Lung (tissue), 12 donors: Measurements from ENCODE around the gene CEP95. TPM values are rescaled to one million over a fixed set of nuclear protein-coding genes. Genes with fewer than 3 reads are reported as not detected.
A peak's percentile ranks its signal among the peaks of the same experiment; 100 is the strongest.

Experiments
- ATAC-seq: fragments of 200-7000 bp; cut with Tn5 transposase; one replicate; pipeline ENCODE4 v1.9.1; 2020; ENCODE audit warnings: moderate number of reproducible peaks; ENCODE audit not compliant: insufficient read depth, low FRiP score
- DNase-seq, 3 donors: peaks; one replicate each; pipeline ENCODE4 v3.0.0-alpha.2; 2013 to 2017
- H3K27ac ChIP-seq, 2 donors: one replicate each; pipeline ENCODE4 v1.5.1; 2013; ENCODE audit warnings: mild to moderate bottlenecking in 2 of 2, moderate library complexity in 2 of 2, control low read depth in 1 of 2, inconsistent platforms in 1 of 2, low read depth in 1 of 2, low read length in 1 of 2
- H3K27me3 ChIP-seq, 3 donors: one replicate each; pipeline ENCODE4 v1.5.1; 2013; ENCODE audit warnings: low read length in 2 of 3; ENCODE audit not compliant: control insufficient read depth in 3 of 3, insufficient read depth in 3 of 3
- H3K36me3 ChIP-seq, 4 donors: one replicate each; pipeline ENCODE4 v1.5.1; 2013; ENCODE audit warnings: low read length in 4 of 4, mild to moderate bottlenecking in 1 of 4, moderate library complexity in 1 of 4; ENCODE audit not compliant: control insufficient read depth in 4 of 4, insufficient read depth in 4 of 4
- H3K4me1 ChIP-seq, 5 donors: one replicate each; pipeline ENCODE4 v1.5.1; 2013; ENCODE audit warnings: low read length in 5 of 5, mild to moderate bottlenecking in 2 of 5, moderate library complexity in 1 of 5; ENCODE audit not compliant: control insufficient read depth in 5 of 5, insufficient read depth in 5 of 5
- H3K4me3 ChIP-seq: one replicate; pipeline ENCODE4 v1.5.1; 2013; ENCODE audit warnings: mild to moderate bottlenecking, control low read depth, moderate library complexity
- H3K9ac ChIP-seq, 2 donors: one replicate each; pipeline ENCODE4 v1.5.1; 2013; ENCODE audit warnings: low read length in 2 of 2, control low read depth in 1 of 2; ENCODE audit not compliant: insufficient read depth in 1 of 2
- H3K9me3 ChIP-seq, 4 donors: one replicate each; pipeline ENCODE4 v1.5.1; 2013; ENCODE audit warnings: low read length in 3 of 4, mild to moderate bottlenecking in 1 of 4, moderate library complexity in 1 of 4; ENCODE audit not compliant: control insufficient read depth in 4 of 4, insufficient read depth in 3 of 4
- CTCF ChIP-seq: IDR thresholded peaks from 2 replicates; pipeline ENCODE4 v1.5.1; 2012; ENCODE audit warnings: mild to moderate bottlenecking; ENCODE audit errors: control extremely low read depth, extremely low read depth
- WGBS, 2 donors: extraction: QIAGEN DNeasy Blood & Tissue Kit; methylation state at CpG; one replicate each; pipeline ENCODE4 v1.1.7; 2013; 5-methylcytosine and 5-hydroxymethylcytosine counted together
- polyA plus RNA-seq, 2 donors: library from polyadenylated mRNA; stranded (reverse); fragments of 200-250 nt; gene quantifications; one replicate each; pipeline ENCODE4 v1.2.1, GENCODE V29; 2013
- total RNA-seq, 2 donors: library from RNA; depleted of rRNA in 1 of 2; stranded (reverse); fragments of >200 nt in 1 of 2; gene quantifications; one replicate each; pipeline ENCODE4 v1.2.1, GENCODE V29; 2014 to 2021
- donor health status: control.
- donor health status: control.
- donor health status: Bipolar disorder and iron deficiency.
- donor health status: healthy.
- donor health status: DM: yes; HTN: yes; CAD: no.

Gene CEP95
- total and polyA plus RNA-seq, 4 donors: 12.8 to 115 (median 32.7) TPM

GRCh38 chr17:64531955-64532371 lies 25.2 kb downstream of the CEP95 start:
- Histone ChIP-seq H3K9ac (no peak overlapping the region), H3K27me3 (no peaks in the 10 kb centered on the region), H3K27ac (no peak overlapping the region), H3K4me1 (no peaks in the 10 kb centered on the region), H3K36me3 (peaks cover 33 to 81% (median 57%) of the 10 kb centered on the region in 4 donors), H3K4me3 (no peak overlapping the region), H3K9me3 (no peaks in the 10 kb centered on the region)
- no peak for ATAC-seq
- 71 to 76% methylated on average over 5 of the region's 5 CpGs for WGBS, 2 donors
- DNase-seq: no peak
- no peak for TF ChIP-seq CTCF

- no peak overlapping the region for H3K27ac ChIP-seq
- no peak for DNase-seq
Observed at GRCh38 chr17:64532409-64532808, 25.6 kb downstream of the CEP95 start.

GRCh38 chr17:64533784-64534183 lies 27.0 kb downstream of the CEP95 start:
- H3K9me3 ChIP-seq: no peaks in the 10 kb centered on the region
- no peak overlapping the region for H3K27ac ChIP-seq
- H3K4me3 ChIP-seq: no peak overlapping the region
- no peak for TF ChIP-seq CTCF
- ATAC-seq (no peak), DNase-seq (no peak)
- H3K4me1 ChIP-seq: peaks cover 0 to 6% (median 0%) of the 10 kb centered on the region in 5 donors
- no peaks in the 10 kb centered on the region for H3K27me3 ChIP-seq
- no peak overlapping the region for H3K9ac ChIP-seq
- WGBS, 2 donors: 88 to 91% methylated on average over 2 of the region's 2 CpGs
- peaks cover 33 to 75% (median 62%) of the 10 kb centered on the region in 4 donors for H3K36me3 ChIP-seq

More at GRCh38 chr17:64532409-64532808, 25.6 kb downstream of the CEP95 start:
- no peak overlapping the region for H3K4me3 ChIP-seq
- no peaks in the 10 kb centered on the region for H3K9me3 ChIP-seq
- peaks cover 33 to 81% (median 58%) of the 10 kb centered on the region in 4 donors for H3K36me3 ChIP-seq
- H3K27me3 ChIP-seq: no peaks in the 10 kb centered on the region
- TF ChIP-seq CTCF: no peak
- H3K4me1 ChIP-seq: no peaks in the 10 kb centered on the region
- 90 to 94% methylated on average over 5 of the region's 5 CpGs for WGBS, 2 donors
- ATAC-seq: no peak
- no peak overlapping the region for H3K9ac ChIP-seq

- DNase-seq (no peak), ATAC-seq (peak; percentile 27)
- WGBS, 2 donors: 85 to 87% methylated on average over 3 of the region's 3 CpGs
- Histone ChIP-seq H3K9ac (no peak overlapping the region), H3K27me3 (no peaks in the 10 kb centered on the region), H3K36me3 (peaks cover 33 to 73% (median 60%) of the 10 kb centered on the region in 4 donors), H3K9me3 (no peaks in the 10 kb centered on the region), H3K27ac (no peak overlapping the region), H3K4me3 (no peak overlapping the region), H3K4me1 (peaks cover 0 to 10% (median 0%) of the 10 kb centered on the region in 5 donors)
- TF ChIP-seq CTCF: no peak
Observed at GRCh38 chr17:64534187-64534586, 27.4 kb downstream of the CEP95 start.
